Liver (tissue), 9 donors: Measurements from ENCODE around the gene ASH1L. TPM values are rescaled to one million over a fixed set of nuclear protein-coding genes. Genes with fewer than 3 reads are reported as not detected.
A peak's percentile ranks its signal among the peaks of the same experiment; 100 is the strongest.

Source experiments
- DNase-seq: peaks from one replicate; pipeline ENCODE4 v3.0.0-alpha.2; 2017; ENCODE audit warnings: low spot score
- H3K27ac ChIP-seq, 2 donors: one replicate each; pipeline ENCODE4 v1.7.0; 2013; ENCODE audit warnings: inconsistent platforms in 2 of 2, low read length in 2 of 2, control low read depth in 1 of 2, low read depth in 1 of 2, mild to moderate bottlenecking in 1 of 2
- H3K27me3 ChIP-seq, 4 donors: one replicate each; pipeline versions ENCODE4 v1.6.1 to v1.7.0; 2013; ENCODE audit warnings: low read length in 3 of 4, inconsistent platforms in 1 of 4, mild to moderate bottlenecking in 1 of 4, moderate library complexity in 1 of 4; ENCODE audit not compliant: control insufficient read depth in 4 of 4, insufficient read depth in 4 of 4
- H3K36me3 ChIP-seq, 4 donors: one replicate each; pipeline versions ENCODE4 v1.6.1 to v1.7.0; 2013; ENCODE audit warnings: low read length in 3 of 4, mild to moderate bottlenecking in 3 of 4, low read depth in 1 of 4, moderate library complexity in 1 of 4; ENCODE audit not compliant: control insufficient read depth in 4 of 4, insufficient read depth in 3 of 4
- H3K4me1 ChIP-seq, 4 donors: one replicate each; pipeline versions ENCODE4 v1.6.1 to v1.7.0; 2013; ENCODE audit warnings: low read length in 3 of 4, mild to moderate bottlenecking in 3 of 4, moderate library complexity in 1 of 4; ENCODE audit not compliant: control insufficient read depth in 4 of 4, insufficient read depth in 4 of 4
- H3K4me3 ChIP-seq, 3 donors: one replicate each; pipeline versions ENCODE4 v1.6.1 to v1.7.0; 2013; ENCODE audit warnings: low read length in 3 of 3, control low read depth in 1 of 3, low read depth in 1 of 3, mild to moderate bottlenecking in 1 of 3
- H3K9ac ChIP-seq, 2 donors: one replicate each; pipeline ENCODE4 v1.7.0; 2013; ENCODE audit warnings: low read length in 2 of 2, mild to moderate bottlenecking in 2 of 2, moderate library complexity in 2 of 2, control low read depth in 1 of 2, low read depth in 1 of 2
- H3K9me3 ChIP-seq, 4 donors: one replicate each; pipeline versions ENCODE4 v1.6.1 to v1.7.0; 2013; ENCODE audit warnings: low read length in 3 of 4; ENCODE audit not compliant: control insufficient read depth in 4 of 4
- CTCF ChIP-seq: fragments of 150-350 bp; IDR thresholded peaks from 2 replicates; pipeline ENCODE4 v1.5.1; 2017; ENCODE audit warnings: improper control_type of control experiment, low read depth, low read length; ENCODE audit not compliant: missing input control
- EGR1 ChIP-seq, 2 donors: IDR thresholded peaks; 2 replicates each; pipeline ENCODE4 v1.6.1; 2016 to 2018; ENCODE audit warnings: antibody characterized with exemption in 2 of 2, low read depth in 2 of 2
- FOXA1 ChIP-seq: IDR thresholded peaks from 2 replicates; pipeline ENCODE4 v1.6.1; 2016; ENCODE audit warnings: antibody characterized with exemption
- FOXA2 ChIP-seq: IDR thresholded peaks from 2 replicates; pipeline ENCODE4 v1.6.1; 2016; ENCODE audit warnings: antibody characterized with exemption
- JUND ChIP-seq, 2 donors: IDR thresholded peaks; 2 replicates each; pipeline ENCODE4 v1.6.1; 2016; ENCODE audit warnings: antibody characterized with exemption in 2 of 2
- NR2F2 ChIP-seq: IDR thresholded peaks from 2 replicates; pipeline ENCODE4 v1.6.1; 2016; ENCODE audit warnings: antibody characterized with exemption
- RAD21 ChIP-seq, 2 donors: IDR thresholded peaks; 2 replicates each; pipeline ENCODE4 v1.6.1; 2016; ENCODE audit warnings: antibody characterized with exemption in 2 of 2, mild to moderate bottlenecking in 2 of 2
- RXRA ChIP-seq, 2 donors: IDR thresholded peaks; 2 replicates each; pipeline ENCODE4 v1.6.1; 2017 to 2018; ENCODE audit warnings: antibody characterized with exemption in 2 of 2, mild to moderate bottlenecking in 1 of 2
- SP1 ChIP-seq: IDR thresholded peaks from 2 replicates; pipeline ENCODE4 v1.6.1; 2018; ENCODE audit warnings: antibody characterized with exemption, mild to moderate bottlenecking
- TAF1 ChIP-seq: conservative IDR thresholded peaks from 2 replicates; pipeline ENCODE4 v1.6.1; 2016; ENCODE audit warnings: antibody characterized with exemption, mild to moderate bottlenecking
- YY1 ChIP-seq: IDR thresholded peaks from 2 replicates; pipeline ENCODE4 v1.6.1; 2016; ENCODE audit warnings: antibody characterized with exemption, mild to moderate bottlenecking
- ZBTB33 ChIP-seq: IDR thresholded peaks from 2 replicates; pipeline ENCODE4 v1.6.1; 2016; ENCODE audit warnings: antibody characterized with exemption
- WGBS: extraction: QIAGEN DNeasy Blood & Tissue Kit; methylation state at CpG from one replicate; pipeline ENCODE4 v1.1.7; 2013; 5-methylcytosine and 5-hydroxymethylcytosine counted together
- polyA plus RNA-seq, 2 donors: library from polyadenylated mRNA; stranded (reverse) in 1 of 2; unstranded in 1 of 2; fragments of 200-250 nt in 1 of 2; fragments of >200 nt in 1 of 2; fragmentation: Nextera tagmentation in 1 of 2; extraction: Ambion mirVana in 1 of 2; gene quantifications; one replicate each; pipeline versions ENCODE4 v1.2.1 to v1.2.3, GENCODE V29; 2013 to 2015
- total RNA-seq, 2 donors: library from RNA; depleted of rRNA; stranded (reverse); fragments of >200 nt; gene quantifications; one replicate each; pipeline ENCODE4 v1.2.3, GENCODE V29; 2014
- TF ChIP-seq, protein P1 (sequence below): IDR thresholded peaks from 2 replicates; pipeline ENCODE4 v1.6.1; 2016; ENCODE audit warnings: antibody characterized with exemption, mild to moderate bottlenecking
- donor health status: healthy.
- donor health status: healthy.
- donor health status: healthy.
- donor health status: healthy.
- donor health status: healthy.

Gene ASH1L
- total and polyA plus RNA-seq, 4 donors = 3.9 to 30.3 (median 13.9) TPM

- H3K4me3 ChIP-seq = no peak overlapping the region
- H3K9ac ChIP-seq = no peak overlapping the region
- TF ChIP-seq, protein P1, sequence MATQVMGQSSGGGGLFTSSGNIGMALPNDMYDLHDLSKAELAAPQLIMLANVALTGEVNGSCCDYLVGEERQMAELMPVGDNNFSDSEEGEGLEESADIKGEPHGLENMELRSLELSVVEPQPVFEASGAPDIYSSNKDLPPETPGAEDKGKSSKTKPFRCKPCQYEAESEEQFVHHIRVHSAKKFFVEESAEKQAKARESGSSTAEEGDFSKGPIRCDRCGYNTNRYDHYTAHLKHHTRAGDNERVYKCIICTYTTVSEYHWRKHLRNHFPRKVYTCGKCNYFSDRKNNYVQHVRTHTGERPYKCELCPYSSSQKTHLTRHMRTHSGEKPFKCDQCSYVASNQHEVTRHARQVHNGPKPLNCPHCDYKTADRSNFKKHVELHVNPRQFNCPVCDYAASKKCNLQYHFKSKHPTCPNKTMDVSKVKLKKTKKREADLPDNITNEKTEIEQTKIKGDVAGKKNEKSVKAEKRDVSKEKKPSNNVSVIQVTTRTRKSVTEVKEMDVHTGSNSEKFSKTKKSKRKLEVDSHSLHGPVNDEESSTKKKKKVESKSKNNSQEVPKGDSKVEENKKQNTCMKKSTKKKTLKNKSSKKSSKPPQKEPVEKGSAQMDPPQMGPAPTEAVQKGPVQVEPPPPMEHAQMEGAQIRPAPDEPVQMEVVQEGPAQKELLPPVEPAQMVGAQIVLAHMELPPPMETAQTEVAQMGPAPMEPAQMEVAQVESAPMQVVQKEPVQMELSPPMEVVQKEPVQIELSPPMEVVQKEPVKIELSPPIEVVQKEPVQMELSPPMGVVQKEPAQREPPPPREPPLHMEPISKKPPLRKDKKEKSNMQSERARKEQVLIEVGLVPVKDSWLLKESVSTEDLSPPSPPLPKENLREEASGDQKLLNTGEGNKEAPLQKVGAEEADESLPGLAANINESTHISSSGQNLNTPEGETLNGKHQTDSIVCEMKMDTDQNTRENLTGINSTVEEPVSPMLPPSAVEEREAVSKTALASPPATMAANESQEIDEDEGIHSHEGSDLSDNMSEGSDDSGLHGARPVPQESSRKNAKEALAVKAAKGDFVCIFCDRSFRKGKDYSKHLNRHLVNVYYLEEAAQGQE = no peak
- no peak for TF ChIP-seq RAD21 (IDR thresholded peaks at IDR 0.05)
- no peak for TF ChIP-seq CTCF
- no peak for TF ChIP-seq EGR1 (IDR thresholded peaks at IDR 0.05; ENCODE audit: low read depth in 2 of 2)
- TF ChIP-seq JUND (IDR thresholded peaks at IDR 0.05) = no peak
- TF ChIP-seq FOXA1 = no peak
- TF ChIP-seq SP1 = no peak
- TF ChIP-seq TAF1 = no peak
- H3K27me3 ChIP-seq = no peaks in the 10 kb centered on the region
- no peak for DNase-seq
- H3K27ac ChIP-seq = no peak overlapping the region
- peaks cover 0 to 7% (median 5%) of the 10 kb centered on the region in 4 donors for H3K36me3 ChIP-seq
- 98% methylated on average over 2 of the region's 2 CpGs for WGBS
- H3K9me3 ChIP-seq = no peaks in the 10 kb centered on the region
- no peaks in the 10 kb centered on the region for H3K4me1 ChIP-seq
Measured at GRCh38 chr1:155457266-155457665, 105.3 kb downstream of the ASH1L start.

DNA sequence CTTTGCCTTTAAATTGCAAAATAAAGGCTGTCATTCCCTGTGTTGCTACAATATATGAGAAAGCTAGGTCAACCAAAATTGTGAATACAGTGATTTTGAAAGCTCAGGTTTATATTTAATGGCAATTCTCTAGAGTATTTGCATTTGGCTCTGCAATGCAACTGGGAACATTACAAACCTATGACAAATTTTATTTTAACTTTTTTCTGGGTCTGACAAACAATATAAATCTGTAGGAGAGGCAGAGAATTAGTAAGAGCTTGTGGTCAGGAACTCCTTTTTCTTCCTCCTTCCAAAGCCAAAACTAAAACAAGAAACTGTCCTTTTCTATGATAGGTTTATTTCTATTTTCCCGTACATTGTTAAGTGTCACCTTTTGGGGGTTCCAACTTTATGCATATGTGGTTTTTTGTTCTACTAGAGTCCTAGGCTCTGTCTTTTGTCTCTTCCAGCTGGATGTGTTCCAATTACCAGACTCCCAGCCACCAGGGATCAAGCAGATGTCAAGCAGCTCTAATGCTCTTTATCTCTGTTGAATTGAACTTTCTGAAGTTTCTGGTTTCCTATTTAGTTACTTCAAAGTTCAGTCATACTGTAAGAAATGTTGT, 106.9 kb downstream of the ASH1L start:
- H3K9ac ChIP-seq = no peak overlapping the region
- H3K4me3 ChIP-seq = no peak overlapping the region
- H3K36me3 ChIP-seq = peaks cover 0 to 13% (median 5%) of the 10 kb centered on the region in 4 donors
- H3K27me3 ChIP-seq = no peaks in the 10 kb centered on the region
- H3K4me1 ChIP-seq = no peaks in the 10 kb centered on the region
- no peak for DNase-seq
- no peak for TF ChIP-seq YY1
- TF ChIP-seq NR2F2 = peak; percentile 41
- 75% methylated on average over 1 of the region's 1 CpG for WGBS
- H3K9me3 ChIP-seq = no peaks in the 10 kb centered on the region
- no peak overlapping the region for H3K27ac ChIP-seq

GRCh38 chr1:155454096-155454495, 108.5 kb downstream of the ASH1L start:
- 97% methylated on average over 1 of the region's 1 CpG for WGBS
- no peak overlapping the region for H3K4me3 ChIP-seq
- H3K36me3 ChIP-seq = peaks cover 0 to 16% (median 9%) of the 10 kb centered on the region in 4 donors
- no peaks in the 10 kb centered on the region for H3K27me3 ChIP-seq
- H3K9me3 ChIP-seq = no peaks in the 10 kb centered on the region
- no peak overlapping the region for H3K27ac ChIP-seq
- DNase-seq = no peak
- no peaks in the 10 kb centered on the region for H3K4me1 ChIP-seq
- no peak overlapping the region for H3K9ac ChIP-seq
- TF ChIP-seq, protein P1 = no peak
- TF ChIP-seq JUND (IDR thresholded peaks at IDR 0.05) = no peak
- TF ChIP-seq CTCF = no peak
- TF ChIP-seq FOXA2 = no peak
- TF ChIP-seq RXRA (IDR thresholded peaks at IDR 0.05) = no peak
- TF ChIP-seq TAF1 = no peak
- TF ChIP-seq YY1 = no peak
- no peak for TF ChIP-seq ZBTB33
- no peak for TF ChIP-seq FOXA1
